Measurements from ENCODE around the gene CCDC195.

The CCDC195 gene, protein sequence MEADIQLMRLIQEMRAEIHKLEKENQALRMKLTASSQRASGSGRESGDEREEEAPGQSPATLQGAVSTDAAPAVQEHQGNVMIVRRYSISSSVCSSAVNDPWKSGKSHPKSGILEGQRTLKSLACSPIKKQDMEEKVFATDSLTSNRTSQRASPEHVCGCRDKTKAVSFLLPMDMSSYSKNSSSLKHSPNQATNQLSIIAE
- 0 reads per million in 3 experiments for total RNA-seq

GRCh38 chr2:224716201-224716600, at the start of gene CCDC195:
CCDC195 (minus strand) TSS chr2:224716365; CDS start chr2:224716365, 0 bp downstream.
- DNase-seq, result no peak

DNA sequence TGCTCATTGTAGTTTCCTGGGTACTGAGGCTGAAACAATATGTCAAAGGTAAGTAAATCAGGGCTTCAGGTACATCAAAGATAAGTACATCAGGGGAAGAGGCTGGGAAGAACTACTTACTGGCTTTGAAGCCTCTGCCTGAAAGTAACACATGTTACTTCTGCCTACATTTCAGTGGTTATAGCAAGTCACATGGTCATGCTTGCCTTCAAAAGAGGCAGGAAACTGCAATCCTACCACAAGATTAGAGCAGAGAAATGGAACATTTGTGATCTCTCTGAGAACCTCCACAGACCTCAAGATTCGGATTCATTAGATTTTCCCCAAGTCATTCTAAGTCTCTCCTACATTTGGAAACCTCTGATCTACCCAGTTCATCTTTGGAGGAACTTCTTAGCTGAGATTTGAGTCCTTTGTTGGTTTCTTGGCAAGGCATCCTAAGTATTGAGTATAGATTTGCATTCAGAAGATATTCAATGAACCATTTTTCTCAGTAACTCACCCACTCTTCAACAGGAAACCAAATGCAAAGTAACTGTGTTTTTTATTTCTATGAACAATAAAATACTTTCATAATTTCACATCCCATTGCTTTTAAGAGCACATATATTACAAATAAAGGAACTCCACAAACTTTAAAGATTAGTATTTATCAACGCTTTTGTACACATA, 48.5 kb upstream of the CCDC195 start:
- DNase-seq, result peak; percentile 36

GRCh38 chr2:224757934-224758548, 41.9 kb upstream of the CCDC195 start:
- no peak for DNase-seq

GRCh38 chr2:224753743-224754540, 37.8 kb upstream of the CCDC195 start:
- no peak for DNase-seq

GRCh38 chr2:224751996-224752698, 36.0 kb upstream of the CCDC195 start:
- DNase-seq, result no peak

- DNase-seq, result no peak
These were observed 33.0 kb upstream of the CCDC195 start for GRCh38 chr2:224749136-224749535.

- no peak for DNase-seq
These were observed 31.6 kb upstream of the CCDC195 start for GRCh38 chr2:224747765-224748164.

DNA sequence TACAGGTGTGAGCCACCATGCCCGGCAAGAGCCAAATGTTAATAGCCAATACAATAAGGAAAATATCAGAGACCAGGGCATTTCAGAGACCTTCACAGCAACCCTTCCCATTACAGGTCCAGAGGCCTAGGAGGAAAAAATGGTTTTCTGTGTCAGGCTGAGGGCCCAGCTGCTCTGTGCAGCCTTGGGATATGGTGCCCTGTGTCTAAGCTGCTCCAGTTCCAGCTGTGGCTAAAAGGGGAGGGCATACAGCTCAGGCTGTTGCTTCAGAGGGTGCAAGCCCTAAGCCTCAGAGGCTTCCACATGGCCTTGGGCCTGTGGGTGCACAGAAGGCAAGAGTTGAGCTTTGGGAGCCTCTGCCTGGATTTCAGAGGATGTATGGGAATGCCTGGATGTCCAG, 20.1 kb upstream of the CCDC195 start:
- DNase-seq, result no peak

DNA sequence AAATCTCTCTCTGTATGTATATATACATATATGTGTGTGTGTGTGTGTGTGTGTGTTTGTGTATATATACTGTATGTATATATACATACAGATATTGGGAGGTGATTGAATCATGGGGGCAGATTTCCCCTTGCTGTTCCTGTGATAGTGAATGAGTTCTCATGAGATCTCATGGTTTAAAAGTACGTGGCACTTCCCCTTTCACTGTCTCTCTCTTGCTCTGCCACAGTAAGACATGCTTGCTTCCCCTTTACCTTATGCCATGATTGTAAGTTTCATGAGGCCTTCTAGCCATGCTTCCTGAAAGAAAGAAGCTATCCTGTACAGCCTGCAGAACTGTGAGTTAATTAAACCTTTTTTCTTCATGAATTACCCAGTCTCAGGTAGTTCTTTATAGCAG, 18.8 kb upstream of the CCDC195 start:
- DNase-seq, result no peak

DNA sequence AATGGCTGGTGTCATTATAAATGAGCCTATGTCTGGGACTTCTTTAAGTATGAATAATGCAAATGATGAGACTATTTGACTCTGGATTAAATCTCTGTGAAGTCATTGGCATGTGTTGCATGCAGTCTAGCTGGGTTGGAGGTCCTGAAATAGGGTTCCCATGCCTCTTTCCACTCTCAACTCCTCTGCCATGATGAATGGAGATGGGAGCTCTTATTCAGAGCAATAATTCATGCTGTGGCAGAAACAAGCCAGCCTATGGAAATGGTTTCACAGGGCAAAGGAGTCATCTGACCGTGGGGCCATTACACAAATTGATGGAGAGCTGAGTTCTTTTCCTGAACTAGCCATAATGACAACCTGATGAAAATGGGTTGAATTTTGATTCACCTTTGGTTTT, 15.5 kb upstream of the CCDC195 start:
- DNase-seq, result no peak

GRCh38 chr2:224729435-224729834, 13.3 kb upstream of the CCDC195 start:
- DNase-seq, result no peak

GRCh38 chr2:224724331-224724730, 8.2 kb upstream of the CCDC195 start:
- no peak for DNase-seq

- DNase-seq, result no peak
These were observed 7.5 kb upstream of the CCDC195 start for GRCh38 chr2:224723586-224724217.

DNA sequence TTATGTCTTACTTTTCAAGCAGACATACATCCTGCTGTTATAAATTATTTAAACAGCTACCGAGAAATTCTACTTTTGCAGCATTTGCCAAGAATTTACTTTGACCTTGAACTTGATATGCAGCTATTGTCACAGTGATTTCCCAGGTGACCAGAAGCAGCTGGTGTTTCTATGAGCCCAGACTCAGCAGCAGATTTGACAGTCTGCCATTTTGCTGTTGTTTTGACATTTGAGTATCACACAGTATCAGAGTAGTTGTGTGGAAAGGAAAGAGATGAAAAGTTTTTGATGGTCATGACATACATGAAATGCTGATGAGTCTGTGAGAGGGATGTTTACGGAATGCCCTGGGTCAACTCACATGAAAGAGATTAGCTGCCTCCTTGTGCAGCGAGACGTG, 6.6 kb upstream of the CCDC195 start:
- no peak for DNase-seq

GRCh38 chr2:224722250-224722649, 6.1 kb upstream of the CCDC195 start:
- DNase-seq, result no peak

DNA sequence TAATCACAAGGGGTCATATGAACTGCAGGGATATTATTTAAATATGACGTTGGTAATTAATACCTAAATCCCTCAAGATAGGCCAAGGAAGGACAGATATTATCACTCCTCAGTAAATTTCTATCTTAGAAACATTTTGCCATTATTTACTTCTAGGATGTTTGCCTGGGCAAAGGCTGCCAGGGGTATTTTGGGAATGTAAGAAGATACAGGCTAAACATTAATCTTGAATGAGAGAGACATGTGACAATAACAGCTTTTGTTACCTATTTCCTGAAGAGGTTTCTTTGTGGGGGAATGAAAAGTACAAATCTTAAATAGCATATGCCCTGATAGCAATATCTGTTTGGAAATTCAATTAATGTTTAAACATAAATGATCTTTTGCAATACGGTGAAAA, 756 bp upstream of the CCDC195 start:
- no peak for DNase-seq

GRCh38 chr2:224711859-224712665, 4.1 kb downstream of the CCDC195 start:
- DNase-seq, result no peak

DNA sequence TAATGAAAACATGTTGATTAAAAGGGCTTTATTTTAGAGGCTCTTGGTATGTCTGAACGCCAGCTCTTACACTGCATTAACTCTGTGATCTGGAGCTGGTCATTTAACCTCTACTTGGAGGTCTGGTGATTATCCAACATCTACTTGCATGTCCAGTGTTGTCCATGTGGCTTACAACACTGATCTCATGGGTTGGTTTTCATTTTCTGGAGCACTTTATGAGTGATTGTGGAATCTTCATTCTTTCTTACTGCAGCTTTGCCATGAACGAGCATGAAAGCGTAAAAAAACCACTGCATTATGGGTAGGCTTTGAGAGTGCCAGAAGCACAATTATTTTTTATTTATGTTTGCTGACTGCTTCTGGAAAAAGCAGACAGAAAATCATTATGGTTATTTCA, 4.8 kb downstream of the CCDC195 start:
- DNase-seq, result no peak

- no peak for DNase-seq
These were observed 6.9 kb downstream of the CCDC195 start for GRCh38 chr2:224709301-224709700.

- DNase-seq, result no peak
These were observed 21.7 kb downstream of the CCDC195 start for GRCh38 chr2:224694502-224694901.

DNA sequence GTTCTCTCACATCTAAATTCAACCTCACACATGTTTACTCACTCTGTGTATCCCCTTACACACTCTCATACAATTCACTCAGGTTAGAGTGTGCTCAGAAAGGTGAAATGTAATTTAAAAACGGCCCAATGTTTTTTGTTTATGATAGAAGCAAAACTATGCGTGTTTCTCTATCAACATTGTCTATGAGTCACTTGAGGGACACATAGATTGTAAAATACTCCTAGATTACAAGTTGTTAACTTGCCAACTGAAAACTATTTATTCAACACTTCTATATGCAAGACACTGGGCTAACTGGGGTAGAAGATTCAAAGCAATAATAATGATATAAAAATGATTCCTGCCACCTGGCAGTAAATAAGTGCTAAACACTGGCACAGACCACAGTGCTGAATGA, 24.6 kb downstream of the CCDC195 start:
- DNase-seq, result no peak
